ENCODE results near the gene PIM3.

- TF ChIP-seq CTCF (IDR thresholded peaks at IDR 0.05; ENCODE audit: low read depth, low read length) (no peak), MYC (IDR thresholded peaks at IDR 0.05; ENCODE audit: low read depth, low read length) (no peak), POLR2A (IDR thresholded peaks at IDR 0.05; ENCODE audit: extremely low read depth, insufficient read length) (no peak)
These were observed 39.5 kb downstream of the PIM3 start for GRCh38 chr22:49999946-50000586.

Measured in NB4 (cell line).